AG04450 (cell line): ENCODE results near the gene PRC1. TPM values are rescaled to one million over a fixed set of nuclear protein-coding genes. Genes with fewer than 3 reads are reported as not detected.
A peak's percentile ranks its signal among the peaks of the same experiment; 100 is the strongest.

ENCODE experiments used
- CTCF ChIA-PET: fragments of 300-600, 350-600 bp; formaldehyde crosslinking; extraction: SDS; loops from one replicate; lab custom pipeline; 2022; ENCODE audit warnings: antibody characterized with exemption, inconsistent platforms; lab: Charles Lee
- POLR2A ChIA-PET: fragments of 350-600 bp; formaldehyde crosslinking; extraction: SDS; loops from one replicate; lab custom pipeline; 2021; ENCODE audit warnings: antibody characterized with exemption, inconsistent platforms; lab: Yijun Ruan, JAX
- DNase-seq: peaks from one replicate; pipeline ENCODE4 v3.0.0-alpha.2; 2011; ENCODE audit warnings: low read depth, low spot score
- H3K27ac ChIP-seq: one replicate; pipeline ENCODE4 v1.5.1; 2012; ENCODE audit warnings: low read depth, low read length, control low read depth
- H3K27me3 ChIP-seq: one replicate; pipeline ENCODE4 v1.6.0; 2012; ENCODE audit warnings: low read length; ENCODE audit not compliant: control insufficient read depth, insufficient read depth
- H3K4me3 ChIP-seq: 2 replicates; pipeline ENCODE4 v1.5.1; 2011; ENCODE audit warnings: mild to moderate bottlenecking, low read depth, low read length, control low read depth
- H3K9me3 ChIP-seq: 2 replicates; pipeline ENCODE4 v1.5.1; 2012; ENCODE audit warnings: low read length; ENCODE audit not compliant: control insufficient read depth, insufficient read depth
- polyA plus RNA-seq: library from polyadenylated mRNA; depleted of rRNA; stranded (reverse); fragments of >200 nt; gene quantifications from 2 replicates; pipeline ENCODE4 v1.2.3, GENCODE V29; 2011
- TF ChIP-seq, protein P1 (sequence below): IDR thresholded peaks from 2 replicates; pipeline ENCODE4 v1.5.1; 2011; ENCODE audit warnings: low read depth, low read length, control low read depth, inconsistent platforms

PRC1 gene
- polyA plus RNA-seq, 1 experiment: 77.5 TPM

DNA sequence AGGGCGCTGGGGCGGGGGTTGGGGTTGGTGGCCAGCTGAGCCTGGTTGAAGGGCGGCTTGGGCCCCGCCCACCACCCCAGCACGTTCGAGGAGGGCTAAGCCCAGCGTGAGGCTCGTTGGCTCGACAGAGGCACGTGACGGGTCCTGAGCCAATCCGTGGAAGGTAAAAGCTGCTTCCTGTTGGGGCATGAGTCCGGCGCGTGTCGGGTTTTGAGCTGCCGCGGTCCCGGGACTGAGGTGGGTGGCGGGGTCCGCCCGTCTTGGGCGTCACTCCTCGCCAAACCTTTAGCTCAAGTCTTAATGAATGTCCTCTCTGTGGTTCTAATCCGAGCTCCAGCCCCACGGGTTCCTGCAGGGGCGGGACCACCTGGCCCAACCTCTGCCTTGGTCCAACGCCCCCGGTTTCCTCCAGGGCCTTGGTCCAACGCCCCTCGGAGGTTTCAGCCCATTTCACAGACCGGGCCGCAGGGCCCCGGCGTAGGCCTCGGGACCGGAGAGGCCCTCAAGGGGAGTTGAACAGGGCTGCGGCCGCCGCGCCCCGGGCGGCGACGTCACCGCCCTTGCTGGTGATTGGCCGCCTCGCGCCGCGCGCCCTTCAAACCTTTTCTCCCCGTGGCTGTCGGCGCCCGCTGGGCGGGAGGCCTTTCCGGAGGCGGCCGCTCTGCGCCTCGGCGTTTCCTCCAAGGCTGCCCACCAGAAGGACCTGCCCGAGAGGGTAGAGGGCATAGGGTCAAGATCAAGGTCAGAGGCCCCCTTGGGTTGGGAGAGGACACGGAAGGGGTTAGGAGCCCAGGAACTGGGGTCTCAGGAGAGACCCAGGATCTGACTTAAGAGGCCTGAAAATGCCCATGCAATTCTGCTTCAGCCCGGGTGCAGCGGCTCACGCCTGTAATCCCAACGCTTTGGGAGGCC is 39.4 kb downstream of the PRC1 start, which contains the start of gene RCCD1:
RCCD1 (plus strand) TSS at position 173 of the 912 bp plus-strand sequence. CDS start 1,851 bp downstream, outside the sequence.
- TF ChIP-seq, protein P1, sequence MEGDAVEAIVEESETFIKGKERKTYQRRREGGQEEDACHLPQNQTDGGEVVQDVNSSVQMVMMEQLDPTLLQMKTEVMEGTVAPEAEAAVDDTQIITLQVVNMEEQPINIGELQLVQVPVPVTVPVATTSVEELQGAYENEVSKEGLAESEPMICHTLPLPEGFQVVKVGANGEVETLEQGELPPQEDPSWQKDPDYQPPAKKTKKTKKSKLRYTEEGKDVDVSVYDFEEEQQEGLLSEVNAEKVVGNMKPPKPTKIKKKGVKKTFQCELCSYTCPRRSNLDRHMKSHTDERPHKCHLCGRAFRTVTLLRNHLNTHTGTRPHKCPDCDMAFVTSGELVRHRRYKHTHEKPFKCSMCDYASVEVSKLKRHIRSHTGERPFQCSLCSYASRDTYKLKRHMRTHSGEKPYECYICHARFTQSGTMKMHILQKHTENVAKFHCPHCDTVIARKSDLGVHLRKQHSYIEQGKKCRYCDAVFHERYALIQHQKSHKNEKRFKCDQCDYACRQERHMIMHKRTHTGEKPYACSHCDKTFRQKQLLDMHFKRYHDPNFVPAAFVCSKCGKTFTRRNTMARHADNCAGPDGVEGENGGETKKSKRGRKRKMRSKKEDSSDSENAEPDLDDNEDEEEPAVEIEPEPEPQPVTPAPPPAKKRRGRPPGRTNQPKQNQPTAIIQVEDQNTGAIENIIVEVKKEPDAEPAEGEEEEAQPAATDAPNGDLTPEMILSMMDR: no peak
- H3K4me3 ChIP-seq: peak within 1 kb of the TSS; percentile 84
- H3K9me3 ChIP-seq: peaks cover 3% of the 10 kb centered on the region; the same call in 1 of the 2 replicates
- no peaks in the 10 kb centered on the region for H3K27me3 ChIP-seq
- peak within 1 kb of the TSS; percentile 86 for H3K27ac ChIP-seq
- DNase-seq: peak; percentile 84
- POLR2A ChIA-PET: interaction anchor here (0.7 to 2.4 kb wide), 5 partner anchors 11 to 317 kb away, joined by 3 to 26 read pairs (median 6); partner anchors contain the start of gene UNC45A
- CTCF ChIA-PET: interaction anchor here (0.6 to 8.7 kb wide), 10 partner anchors 10 to 672 kb away, joined by 3 to 157 read pairs (median 28); partner anchors contain the start of genes HDDC3 and UNC45A

DNA sequence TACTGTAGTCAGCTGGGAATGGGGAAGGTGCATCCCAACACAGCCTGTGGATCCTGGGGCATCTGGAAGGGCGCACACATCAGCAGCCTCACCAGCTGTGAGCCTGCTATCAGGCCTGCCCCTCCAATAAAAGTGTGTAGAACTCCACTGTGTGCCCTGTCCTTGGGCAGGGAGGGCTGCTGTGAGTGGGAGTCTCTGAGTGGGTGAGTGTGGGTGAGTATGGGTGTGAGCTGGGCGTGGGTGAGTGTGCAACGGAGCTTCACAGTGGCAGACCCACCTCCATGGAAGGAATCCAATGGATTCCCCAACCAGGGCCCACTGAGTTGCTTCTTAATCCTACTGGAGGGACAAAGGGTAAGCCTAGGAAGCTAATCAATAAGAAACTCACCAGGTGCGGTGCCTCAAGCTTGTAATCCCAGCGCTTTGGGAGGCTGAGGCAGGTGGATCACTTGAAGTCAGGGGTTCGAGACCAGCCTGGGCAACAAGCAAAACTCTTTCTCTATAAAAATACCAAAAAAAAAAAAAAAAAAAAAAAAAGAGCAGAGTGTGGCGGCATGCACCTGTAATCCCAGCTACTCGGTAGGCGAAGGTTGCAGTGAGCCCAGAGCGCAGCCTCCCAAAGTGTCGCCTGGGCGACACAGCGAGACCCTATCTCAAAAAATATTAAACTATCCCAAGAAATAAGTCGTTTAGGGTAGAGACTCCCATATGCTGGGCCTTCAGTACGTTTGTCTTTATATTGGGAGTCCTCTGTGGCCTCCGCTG is 40.2 kb downstream of the PRC1 start:
- no peak overlapping the region for H3K27ac ChIP-seq
- ChIA-PET POLR2A (interaction anchor here (0.6 to 2.4 kb wide), 4 partner anchors 10 to 95 kb away, joined by 3 to 26 read pairs (median 12); partner anchors contain the start of gene UNC45A), CTCF (interaction anchor here (0.6 to 8.7 kb wide), 5 partner anchors 20 to 319 kb away, joined by 4 to 157 read pairs (median 64); partner anchors contain the start of genes HDDC3 and UNC45A)
- H3K27me3 ChIP-seq: no peaks in the 10 kb centered on the region
- TF ChIP-seq, protein P1: no peak
- H3K4me3 ChIP-seq: no peak overlapping the region
- no peak for DNase-seq
- H3K9me3 ChIP-seq: peaks cover 3% of the 10 kb centered on the region; the same call in 1 of the 2 replicates

DNA sequence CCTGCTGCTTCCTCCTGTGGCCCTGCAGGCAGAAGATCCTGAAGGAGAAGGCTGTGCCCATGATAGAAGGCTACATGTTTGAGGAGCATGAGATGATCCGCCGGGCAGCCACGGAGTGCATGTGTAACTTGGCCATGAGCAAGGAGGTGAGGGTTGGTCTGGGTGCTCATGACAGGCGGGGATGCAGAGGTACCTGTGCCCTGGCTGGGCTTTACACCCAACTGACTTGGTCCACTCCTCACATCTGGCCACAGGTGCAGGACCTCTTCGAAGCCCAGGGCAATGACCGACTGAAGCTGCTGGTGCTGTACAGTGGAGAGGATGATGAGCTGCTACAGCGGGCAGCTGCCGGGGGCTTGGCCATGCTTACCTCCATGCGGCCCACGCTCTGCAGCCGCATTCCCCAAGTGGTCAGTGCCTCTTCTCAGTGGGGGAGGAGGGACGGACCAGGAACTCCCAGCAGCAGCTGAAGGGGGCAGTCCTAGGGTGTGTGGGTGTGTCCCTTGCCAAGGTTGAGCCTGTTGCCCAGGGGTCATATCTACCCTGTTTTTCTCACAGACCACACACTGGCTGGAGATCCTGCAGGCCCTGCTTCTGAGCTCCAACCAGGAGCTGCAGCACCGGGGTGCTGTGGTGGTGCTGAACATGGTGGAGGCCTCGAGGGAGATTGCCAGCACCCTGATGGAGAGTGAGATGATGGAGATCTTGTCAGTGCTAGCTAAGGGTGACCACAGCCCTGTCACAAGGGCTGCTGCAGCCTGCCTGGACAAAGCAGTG is 41.2 kb downstream of the PRC1 start:
- CTCF ChIA-PET: interaction anchor here (7.9 kb wide), 1 partner anchor 19 kb away, joined by 64 read pairs; the partner anchor contains the start of genes HDDC3 and UNC45A
- POLR2A ChIA-PET: interaction anchor here (2.4 kb wide), 1 partner anchor 18 kb away, joined by 19 read pairs; the partner anchor contains the start of gene UNC45A
- DNase-seq: no peak
- Histone ChIP-seq H3K9me3 (peaks cover 3% of the 10 kb centered on the region; the same call in 1 of the 2 replicates), H3K27ac (no peak overlapping the region), H3K4me3 (no peak overlapping the region), H3K27me3 (no peaks in the 10 kb centered on the region)
- TF ChIP-seq, protein P1: no peak

- H3K27me3 ChIP-seq: no peaks in the 10 kb centered on the region
- ChIA-PET CTCF (interaction anchor here (0.9 kb wide), 1 partner anchor 16 kb away, joined by 3 read pairs; no protein-coding TSS in a partner anchor), POLR2A (no interaction called here)
- TF ChIP-seq, protein P1: no peak
- no peak overlapping the region for H3K27ac ChIP-seq
- no peak for DNase-seq
- H3K4me3 ChIP-seq: no peak overlapping the region
- H3K9me3 ChIP-seq: peaks cover 6% of the 10 kb centered on the region; the same call in 1 of the 2 replicates
Measured at GRCh38 chr15:90950676-90951075, 43.7 kb downstream of the PRC1 start.
